Measurements from ENCODE around the gene SCYGR6.

- no peak for TF ChIP-seq POLR2A (IDR thresholded peaks at IDR 0.05; ENCODE audit: low read depth, low read length)
- TF ChIP-seq TAF1 (IDR thresholded peaks at IDR 0.05; ENCODE audit: borderline replicate concordance, low read depth, low read length) = no peak
- no peak for TF ChIP-seq POLR2AphosphoS5 (IDR thresholded peaks at IDR 0.05; ENCODE audit: low read depth, low read length)
These were observed at the start of gene SCYGR6 for GRCh38 chr2:227724394-227725039.
